ENCODE results near the gene FARP2.

- TF ChIP-seq, protein P1, sequence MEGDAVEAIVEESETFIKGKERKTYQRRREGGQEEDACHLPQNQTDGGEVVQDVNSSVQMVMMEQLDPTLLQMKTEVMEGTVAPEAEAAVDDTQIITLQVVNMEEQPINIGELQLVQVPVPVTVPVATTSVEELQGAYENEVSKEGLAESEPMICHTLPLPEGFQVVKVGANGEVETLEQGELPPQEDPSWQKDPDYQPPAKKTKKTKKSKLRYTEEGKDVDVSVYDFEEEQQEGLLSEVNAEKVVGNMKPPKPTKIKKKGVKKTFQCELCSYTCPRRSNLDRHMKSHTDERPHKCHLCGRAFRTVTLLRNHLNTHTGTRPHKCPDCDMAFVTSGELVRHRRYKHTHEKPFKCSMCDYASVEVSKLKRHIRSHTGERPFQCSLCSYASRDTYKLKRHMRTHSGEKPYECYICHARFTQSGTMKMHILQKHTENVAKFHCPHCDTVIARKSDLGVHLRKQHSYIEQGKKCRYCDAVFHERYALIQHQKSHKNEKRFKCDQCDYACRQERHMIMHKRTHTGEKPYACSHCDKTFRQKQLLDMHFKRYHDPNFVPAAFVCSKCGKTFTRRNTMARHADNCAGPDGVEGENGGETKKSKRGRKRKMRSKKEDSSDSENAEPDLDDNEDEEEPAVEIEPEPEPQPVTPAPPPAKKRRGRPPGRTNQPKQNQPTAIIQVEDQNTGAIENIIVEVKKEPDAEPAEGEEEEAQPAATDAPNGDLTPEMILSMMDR (IDR thresholded peaks at IDR 0.05), result no peak
- TF ChIP-seq POLR2A (IDR thresholded peaks at IDR 0.05), result no peak
Observed at GRCh38 chr2:241354668-241355658, 1.1 kb upstream of the FARP2 start.

Data from right lobe of liver (tissue), 4 donors.